NCI-H345 treated with DMSO at 0.1 percent for 48 hours (cell line): ENCODE measurements around the gene FRMPD1.
"Not testable (repeated sequence)": the region's sequence is repeated elsewhere in the genome, so short reads cannot be mapped to it uniquely, and the experiment has no call there.

Experiments used
- DNase-seq: peaks from one replicate; lab custom pipeline; 2025; ENCODE audit not compliant: unreplicated experiment; lab: John Stamatoyannopoulos, UW

The FRMPD1 gene

GRCh38 chr9:37732086-37732741 is 81.5 kb downstream of the FRMPD1 start:
- no peak for DNase-seq

GRCh38 chr9:37732952-37733351 is 82.2 kb downstream of the FRMPD1 start:
- no peak for DNase-seq

- no peak for DNase-seq
Measured at GRCh38 chr9:37739222-37739621, 88.5 kb downstream of the FRMPD1 start.

GRCh38 chr9:37740128-37740527 is 89.4 kb downstream of the FRMPD1 start:
- no peak for DNase-seq

- DNase-seq, result no peak
Measured at GRCh38 chr9:37740631-37741328, 90.0 kb downstream of the FRMPD1 start.

DNA sequence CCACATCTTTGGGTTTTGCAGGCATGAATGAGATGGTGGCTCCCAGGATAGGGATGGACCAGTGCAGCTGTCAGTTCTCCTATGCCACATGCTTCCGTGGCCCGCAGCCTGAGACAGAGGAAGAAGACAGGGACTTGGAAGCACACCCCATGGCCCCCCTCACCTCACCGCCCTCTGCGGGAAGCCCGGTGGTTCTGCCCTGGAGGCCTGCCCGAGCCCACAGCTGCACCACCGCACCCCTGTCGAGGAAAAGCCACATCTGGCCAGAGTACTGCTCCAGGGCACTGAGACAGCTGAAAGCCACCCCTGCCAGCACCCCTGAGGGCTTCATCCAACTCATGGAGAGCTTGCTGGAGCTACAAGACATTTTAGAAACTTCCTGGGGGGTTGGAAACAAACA is 95.2 kb downstream of the FRMPD1 start:
- no peak for DNase-seq

DNA sequence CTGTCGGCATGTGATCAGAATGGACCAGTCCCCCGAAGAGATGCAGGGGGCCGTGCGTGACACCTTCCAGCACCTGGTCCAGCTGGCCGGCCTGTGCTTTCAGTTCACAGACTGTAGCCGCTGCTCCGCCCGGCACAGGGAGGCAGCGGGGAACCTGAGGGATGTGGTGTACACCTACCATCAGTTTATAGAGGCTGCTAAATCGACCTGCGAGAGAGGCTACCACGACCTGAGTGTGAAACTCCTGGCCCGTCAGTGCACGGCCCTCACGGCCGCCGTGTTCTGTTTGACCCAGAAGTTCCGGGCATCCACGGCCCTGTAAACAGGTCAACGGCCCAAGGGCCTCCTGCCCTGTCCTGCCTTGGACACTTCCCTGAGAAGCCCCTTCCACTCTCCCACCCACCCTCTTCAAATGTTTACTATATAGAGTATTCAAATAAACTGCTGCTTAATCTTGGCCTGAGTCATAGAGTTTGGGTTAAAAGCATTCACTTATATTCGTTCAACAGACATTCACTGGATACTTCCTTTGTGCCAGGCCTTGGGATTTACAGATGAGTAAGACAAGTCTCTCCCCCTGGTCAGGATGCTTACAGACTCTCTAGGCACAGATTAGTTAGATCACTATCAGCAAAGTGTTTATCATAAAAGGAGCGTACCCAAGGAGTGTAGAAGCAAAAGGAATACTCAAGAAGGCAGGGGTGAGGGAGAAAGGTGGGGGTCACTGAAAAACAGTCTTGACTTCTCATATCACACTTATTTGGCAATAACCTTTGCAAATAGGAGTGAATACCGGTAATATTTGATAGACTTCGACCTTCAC is 95.9 kb downstream of the FRMPD1 start:
- DNase-seq, result no peak

DNA sequence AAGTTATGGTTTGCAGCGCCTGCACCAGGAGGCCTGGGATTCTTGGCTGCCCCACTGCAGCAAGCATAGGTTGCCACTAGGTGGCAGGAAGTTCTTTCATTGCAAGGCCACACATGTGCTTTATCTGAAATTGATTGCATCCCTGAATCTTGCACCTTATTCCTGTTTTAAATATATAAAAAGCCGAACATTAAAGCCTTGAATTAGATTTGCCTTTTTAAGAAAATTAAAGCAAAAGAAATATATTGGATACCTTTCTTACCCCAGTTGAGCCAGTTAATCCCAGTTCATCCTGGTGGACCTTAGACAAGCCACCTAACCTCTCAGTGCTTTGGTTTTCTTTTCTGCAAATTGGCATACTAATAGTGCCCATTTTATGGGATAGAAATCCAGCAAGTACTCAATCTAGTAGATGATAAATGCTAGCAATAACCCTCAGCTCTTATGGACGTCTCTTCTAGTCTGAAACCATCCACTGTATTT is 96.6 kb downstream of the FRMPD1 start:
- peak; percentile 54 for DNase-seq

GRCh38 chr9:37749129-37749528 is 98.4 kb downstream of the FRMPD1 start:
- DNase-seq, result no peak

DNA sequence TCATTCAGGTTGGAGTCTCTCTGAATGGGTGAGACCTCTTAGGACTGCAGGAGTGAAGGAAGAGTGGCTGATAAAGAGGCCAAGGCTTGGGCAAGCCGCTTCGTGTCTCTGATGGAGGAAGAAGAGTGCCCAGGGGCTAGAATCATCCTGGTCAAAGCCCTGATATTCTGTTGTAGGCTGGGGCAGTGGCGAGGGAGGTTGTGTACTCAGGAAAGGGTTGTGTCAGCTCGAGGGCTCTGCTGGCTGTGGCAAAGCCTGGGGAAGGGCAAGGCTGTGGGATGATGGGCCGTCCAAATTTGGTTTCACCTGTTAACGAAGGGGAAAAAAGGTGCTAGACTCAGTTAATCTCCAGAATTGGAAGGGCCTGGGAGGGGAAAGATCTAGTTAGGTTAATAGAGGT is 100.4 kb downstream of the FRMPD1 start:
- no peak for DNase-seq

DNA sequence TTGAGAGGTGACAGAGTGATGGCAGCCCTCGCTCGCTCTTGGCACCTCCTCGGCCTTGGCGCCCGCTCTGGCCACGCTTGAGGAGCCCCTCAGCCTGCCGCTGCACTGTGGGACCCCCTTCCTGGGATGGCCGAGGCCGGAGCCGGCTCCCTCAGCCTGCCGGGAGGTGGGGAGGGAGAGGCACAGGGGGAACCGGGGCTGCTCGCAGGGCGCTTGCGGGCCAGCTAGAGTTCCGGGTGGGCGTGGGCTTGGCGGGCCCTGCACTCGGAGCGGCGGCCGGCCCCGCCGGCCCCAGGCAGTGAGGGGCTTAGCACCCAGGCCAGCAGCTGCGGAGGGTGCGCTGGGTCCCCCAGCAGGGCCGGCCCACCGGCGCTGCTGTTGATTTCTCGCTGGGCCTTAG is 101.0 kb downstream of the FRMPD1 start:
- DNase-seq, result not testable (repeated sequence)

DNA sequence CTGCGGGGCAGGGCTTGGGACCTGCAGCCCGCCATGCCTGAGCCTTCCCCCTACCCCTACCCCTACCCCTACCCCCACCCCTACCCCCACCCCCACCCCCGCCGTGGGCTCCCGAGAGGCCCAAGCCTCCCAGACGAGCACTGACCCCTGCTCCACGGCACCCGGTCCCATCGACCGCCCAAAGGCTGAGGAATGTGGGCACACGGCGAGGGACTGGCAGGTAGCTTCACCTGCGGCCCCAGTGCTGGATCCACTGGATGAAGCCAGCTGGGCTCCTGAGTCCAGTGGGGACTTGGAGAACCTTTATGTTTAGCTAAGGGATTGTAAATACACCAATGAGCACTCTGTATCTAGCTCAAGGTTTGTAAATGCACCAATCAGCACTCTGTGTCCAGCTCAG is 101.4 kb downstream of the FRMPD1 start:
- not testable (repeated sequence) for DNase-seq

- no peak for DNase-seq
Measured at GRCh38 chr9:37752642-37753488, 102.1 kb downstream of the FRMPD1 start.

DNA sequence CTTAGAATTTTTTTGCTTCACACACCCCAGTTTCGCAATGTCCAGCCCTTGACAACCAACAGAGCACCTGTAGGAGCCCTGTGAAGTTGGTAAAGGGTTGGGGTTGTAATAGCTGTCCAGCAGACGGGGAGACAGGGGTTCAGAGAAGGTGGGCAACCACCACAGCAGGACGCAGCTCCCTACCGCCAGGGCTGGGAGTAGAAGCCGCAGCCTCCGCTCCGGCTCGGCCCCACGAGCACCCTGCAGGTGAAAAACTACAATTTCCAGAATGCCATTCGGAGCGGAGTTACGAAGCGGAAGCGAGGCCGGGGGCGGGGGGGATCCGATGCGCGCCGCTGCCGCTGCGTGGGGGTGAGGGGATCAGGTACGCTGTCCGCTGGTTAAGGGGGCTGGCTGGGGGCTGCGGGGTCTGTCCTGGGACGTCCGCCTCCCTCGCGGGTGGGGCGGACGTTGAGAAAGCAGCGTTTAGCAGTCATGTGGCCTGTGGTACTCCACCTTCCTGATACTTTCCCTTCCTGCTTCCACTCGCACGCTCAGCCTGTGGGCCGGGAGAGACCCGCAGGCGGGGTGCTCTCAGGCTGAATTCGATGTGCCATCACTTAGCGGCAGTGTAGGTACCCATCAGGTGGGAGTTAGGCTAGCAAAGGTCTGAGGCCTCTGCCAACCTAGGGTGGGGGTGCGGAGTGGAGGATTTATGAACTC is 102.9 kb downstream of the FRMPD1 start, which contains the start of gene TRMT10B:
Gene TRMT10B (plus strand): TSS at position 317 of the 702 bp plus-strand sequence. CDS start 8,127 bp downstream, outside the sequence.
- peak; percentile 56 for DNase-seq

GRCh38 chr9:37758747-37759146 is 108.0 kb downstream of the FRMPD1 start:
- no peak for DNase-seq

GRCh38 chr9:37760416-37761161 is 109.8 kb downstream of the FRMPD1 start:
- no peak for DNase-seq

DNA sequence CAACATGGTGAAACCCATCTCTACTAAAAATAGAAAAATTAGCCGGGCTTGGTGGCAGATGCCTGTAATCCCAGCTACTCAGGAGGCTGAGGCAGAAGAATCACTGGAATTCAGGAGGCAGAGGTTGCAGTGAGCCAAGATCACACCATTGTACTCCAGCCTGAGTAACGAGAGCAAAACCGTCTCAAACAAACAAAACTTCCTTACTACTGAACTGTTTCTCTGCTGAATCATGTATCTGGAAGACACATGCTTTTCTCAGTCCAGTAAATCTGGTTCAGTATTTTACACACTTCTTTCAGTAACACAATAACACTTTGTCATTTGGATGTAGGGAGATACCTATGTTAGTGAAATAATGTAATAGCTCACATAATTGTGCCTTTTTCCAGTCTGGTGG is 110.8 kb downstream of the FRMPD1 start:
- no peak for DNase-seq

DNA sequence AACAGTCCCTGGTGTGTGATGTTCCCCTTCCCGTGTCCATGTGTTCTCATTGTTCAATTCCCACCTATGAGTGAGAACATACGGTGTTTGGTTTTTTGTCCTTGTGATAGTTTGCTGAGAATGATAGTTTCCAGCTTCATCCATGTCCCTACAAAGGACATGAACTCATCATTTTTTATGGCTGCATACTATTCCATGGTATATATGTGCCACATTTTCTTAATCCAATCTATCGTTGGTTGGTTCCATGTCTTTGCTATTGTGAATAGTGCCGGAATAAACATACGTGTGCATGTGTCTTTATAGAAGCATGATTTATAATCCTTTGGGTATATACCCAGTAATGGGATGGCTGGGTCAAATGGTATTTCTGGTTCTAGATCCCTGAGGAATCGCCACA is 114.5 kb downstream of the FRMPD1 start:
- DNase-seq, result not testable (repeated sequence)

DNA sequence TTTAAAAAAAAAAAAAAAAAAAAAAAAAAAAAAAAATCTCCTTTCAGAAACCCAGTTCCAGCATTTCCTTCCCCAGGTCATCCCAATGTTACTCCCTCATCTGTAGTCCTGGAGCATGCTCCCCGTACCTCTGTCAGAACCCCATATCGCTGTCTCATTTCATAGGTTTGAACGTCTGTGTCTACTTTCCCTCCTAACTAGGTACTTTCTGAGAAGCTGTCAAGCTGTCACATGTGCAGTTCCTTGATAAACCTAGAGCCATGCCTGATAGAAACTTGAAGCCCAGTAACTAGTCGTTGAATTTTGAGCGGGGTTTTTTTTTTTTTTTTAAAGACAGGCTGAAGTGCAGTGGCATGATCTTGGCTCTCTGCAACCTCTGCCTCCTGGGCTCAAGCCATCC is 118.6 kb downstream of the FRMPD1 start:
- no peak for DNase-seq
